HepG2 (cell line): Measurements from ENCODE around the gene CUL5. TPM values are rescaled to one million over a fixed set of nuclear protein-coding genes. Genes with fewer than 3 reads are reported as not detected.

Experiments used
- ZHX2 ChIP-seq, 2 experiments: sonication (generic) in 1 of 2; formaldehyde crosslinking in 1 of 2; IDR thresholded peaks; 2 replicates each; pipeline versions ENCODE4 v1.6.1 to v1.9.0; 2014 to 2022; ENCODE audit warnings: antibody characterized with exemption in 1 of 2, borderline replicate concordance in 1 of 2, inconsistent platforms in 1 of 2, low read depth in 1 of 2, missing genetic modification reagents in 1 of 2
- polyA plus RNA-seq, 8 experiments: library from polyadenylated mRNA; depleted of rRNA in 3 of 8; stranded (reverse) in 7 of 8; unstranded in 1 of 8; fragments of >200 nt; fragmentation: Illumina TruSeq in 4 of 8; extraction: Trizol in 4 of 8; gene quantifications; 2 replicates each; pipeline versions ENCODE4 v1.2.1 to v1.2.3, GENCODE V29; 2011 to 2016; ENCODE audit warnings: low read depth in 4 of 8, missing spikeins in 1 of 8, mixed read lengths in 1 of 8; ENCODE audit not compliant: insufficient read depth in 1 of 8
- total RNA-seq, 5 experiments: library from RNA; depleted of rRNA; stranded (reverse); fragments of >200 nt; fragmentation: Illumina TruSeq; extraction: Trizol; gene quantifications; 2 replicates each; pipeline ENCODE4 v1.2.3, GENCODE V29; 2016; ENCODE audit warnings: low read depth in 1 of 5
- TF ChIP-seq, protein P1 (sequence below): sonication (generic); formaldehyde crosslinking; IDR thresholded peaks from 2 replicates; pipeline ENCODE4 v1.8.1; 2023; ENCODE audit warnings: mild to moderate bottlenecking, moderate library complexity, missing genetic modification reagents
- TF ChIP-seq, protein P2 (sequence below): sonication (generic); formaldehyde crosslinking; IDR thresholded peaks from 2 replicates; pipeline ENCODE4 v1.4.0; 2020; ENCODE audit warnings: mild to moderate bottlenecking, missing genetic modification reagents

CUL5 gene
- total and polyA plus RNA-seq, 2 of the 13 experiments (the other 11 are each of a cell fraction or from before 2014, with no cell fraction given) = 7.0 to 24.7 TPM

GRCh38 chr11:108009497-108010370 lies 1.0 kb downstream of the CUL5 start (continued):
- TF ChIP-seq, protein P1, sequence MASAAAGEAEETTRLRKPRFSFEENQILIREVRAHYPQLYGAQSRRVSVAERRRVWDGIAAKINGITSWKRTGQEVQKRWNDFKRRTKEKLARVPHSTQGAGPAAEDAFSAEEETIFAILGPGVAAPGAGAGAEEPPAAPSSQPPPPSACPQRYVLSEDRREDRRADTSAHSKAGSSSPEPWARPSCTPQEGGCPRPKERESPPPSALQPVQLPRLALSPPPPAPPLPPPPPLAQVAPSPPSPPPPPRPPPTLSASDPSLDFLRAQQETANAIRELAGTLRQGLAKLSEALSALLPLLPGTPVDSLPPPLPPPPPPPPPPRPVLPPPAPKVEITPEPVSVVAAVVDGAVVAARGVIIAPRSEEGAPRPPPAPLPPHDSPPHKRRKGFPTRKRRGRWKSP (CRISPR knock-in tag) = no peak
- TF ChIP-seq, protein P2, sequence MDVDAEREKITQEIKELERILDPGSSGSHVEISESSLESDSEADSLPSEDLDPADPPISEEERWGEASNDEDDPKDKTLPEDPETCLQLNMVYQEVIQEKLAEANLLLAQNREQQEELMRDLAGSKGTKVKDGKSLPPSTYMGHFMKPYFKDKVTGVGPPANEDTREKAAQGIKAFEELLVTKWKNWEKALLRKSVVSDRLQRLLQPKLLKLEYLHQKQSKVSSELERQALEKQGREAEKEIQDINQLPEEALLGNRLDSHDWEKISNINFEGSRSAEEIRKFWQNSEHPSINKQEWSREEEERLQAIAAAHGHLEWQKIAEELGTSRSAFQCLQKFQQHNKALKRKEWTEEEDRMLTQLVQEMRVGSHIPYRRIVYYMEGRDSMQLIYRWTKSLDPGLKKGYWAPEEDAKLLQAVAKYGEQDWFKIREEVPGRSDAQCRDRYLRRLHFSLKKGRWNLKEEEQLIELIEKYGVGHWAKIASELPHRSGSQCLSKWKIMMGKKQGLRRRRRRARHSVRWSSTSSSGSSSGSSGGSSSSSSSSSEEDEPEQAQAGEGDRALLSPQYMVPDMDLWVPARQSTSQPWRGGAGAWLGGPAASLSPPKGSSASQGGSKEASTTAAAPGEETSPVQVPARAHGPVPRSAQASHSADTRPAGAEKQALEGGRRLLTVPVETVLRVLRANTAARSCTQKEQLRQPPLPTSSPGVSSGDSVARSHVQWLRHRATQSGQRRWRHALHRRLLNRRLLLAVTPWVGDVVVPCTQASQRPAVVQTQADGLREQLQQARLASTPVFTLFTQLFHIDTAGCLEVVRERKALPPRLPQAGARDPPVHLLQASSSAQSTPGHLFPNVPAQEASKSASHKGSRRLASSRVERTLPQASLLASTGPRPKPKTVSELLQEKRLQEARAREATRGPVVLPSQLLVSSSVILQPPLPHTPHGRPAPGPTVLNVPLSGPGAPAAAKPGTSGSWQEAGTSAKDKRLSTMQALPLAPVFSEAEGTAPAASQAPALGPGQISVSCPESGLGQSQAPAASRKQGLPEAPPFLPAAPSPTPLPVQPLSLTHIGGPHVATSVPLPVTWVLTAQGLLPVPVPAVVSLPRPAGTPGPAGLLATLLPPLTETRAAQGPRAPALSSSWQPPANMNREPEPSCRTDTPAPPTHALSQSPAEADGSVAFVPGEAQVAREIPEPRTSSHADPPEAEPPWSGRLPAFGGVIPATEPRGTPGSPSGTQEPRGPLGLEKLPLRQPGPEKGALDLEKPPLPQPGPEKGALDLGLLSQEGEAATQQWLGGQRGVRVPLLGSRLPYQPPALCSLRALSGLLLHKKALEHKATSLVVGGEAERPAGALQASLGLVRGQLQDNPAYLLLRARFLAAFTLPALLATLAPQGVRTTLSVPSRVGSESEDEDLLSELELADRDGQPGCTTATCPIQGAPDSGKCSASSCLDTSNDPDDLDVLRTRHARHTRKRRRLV (CRISPR knock-in tag) = no peak
- no peak for TF ChIP-seq ZHX2 (IDR thresholded peaks at IDR 0.05; ENCODE audit: low read depth)
- TF ChIP-seq ZHX2 (CRISPR knock-in tag; IDR thresholded peaks at IDR 0.05; ENCODE audit: borderline replicate concordance) = 0 out of 2 replicates have a peak, but pooled peaks have one; percentile 3
